Peyer's patch (tissue), 4 donors: ENCODE data around the gene VEGFA. TPM values are rescaled to one million over a fixed set of nuclear protein-coding genes. Genes with fewer than 3 reads are reported as not detected.

Experiments
- DNase-seq, 3 donors: peaks; one replicate each; pipeline ENCODE4 v3.0.0-alpha.2; 2017 to 2019
- H3K27ac ChIP-seq, 4 donors: fragments of 200-600 bp; sonication (generic); one replicate each; pipeline ENCODE4 v1.5.1; 2016 to 2019
- H3K27me3 ChIP-seq, 2 donors: fragments of 200-600 bp; sonication (generic); one replicate each; pipeline ENCODE4 v1.5.1; 2019
- H3K36me3 ChIP-seq, 3 donors: fragments of 200-600 bp; sonication (generic); one replicate each; pipeline ENCODE4 v1.5.1; 2016 to 2019
- H3K4me1 ChIP-seq, 4 donors: fragments of 200-600 bp; sonication (generic); one replicate each; pipeline ENCODE4 v1.5.1; 2016 to 2019
- H3K4me3 ChIP-seq, 4 donors: fragments of 200-600 bp; sonication (generic); 1 replicate in 3 of 4; 2 replicates in 1 of 4; pipeline ENCODE4 v1.5.1; 2016 to 2019; ENCODE audit warnings: mild to moderate bottlenecking in 1 of 4
- H3K9me3 ChIP-seq, 4 donors: fragments of 200-600 bp; sonication (generic); one replicate each; pipeline ENCODE4 v1.5.1; 2016 to 2019; ENCODE audit warnings: mild to moderate bottlenecking in 1 of 4
- POLR2A ChIP-seq, 2 donors: fragments of 450-650 bp; IDR thresholded peaks; one replicate each; pipeline ENCODE4 v1.5.1; 2017; ENCODE audit warnings: antibody characterized with exemption in 2 of 2, mild to moderate bottlenecking in 2 of 2, moderate library complexity in 2 of 2
- total RNA-seq, 4 donors: library from RNA; depleted of rRNA; stranded (reverse); fragments of >200 nt; gene quantifications; one replicate each; pipeline ENCODE4 v1.1.0, GENCODE V29; 2016
- TF ChIP-seq, protein P1 (sequence below), 6 experiments: fragments of 450-650 bp in 4 of 6; fragments of 200-600 bp in 2 of 6; sonication (generic) in 1 of 6; IDR thresholded peaks; one replicate each; pipeline ENCODE4 v1.5.1; 2017 to 2019; ENCODE audit warnings: antibody characterized with exemption in 6 of 6, mild to moderate bottlenecking in 3 of 6, moderate library complexity in 1 of 6

The VEGFA gene
- total RNA-seq, 4 donors from 2014 or later, result 202 to 663 (median 418) TPM

DNA sequence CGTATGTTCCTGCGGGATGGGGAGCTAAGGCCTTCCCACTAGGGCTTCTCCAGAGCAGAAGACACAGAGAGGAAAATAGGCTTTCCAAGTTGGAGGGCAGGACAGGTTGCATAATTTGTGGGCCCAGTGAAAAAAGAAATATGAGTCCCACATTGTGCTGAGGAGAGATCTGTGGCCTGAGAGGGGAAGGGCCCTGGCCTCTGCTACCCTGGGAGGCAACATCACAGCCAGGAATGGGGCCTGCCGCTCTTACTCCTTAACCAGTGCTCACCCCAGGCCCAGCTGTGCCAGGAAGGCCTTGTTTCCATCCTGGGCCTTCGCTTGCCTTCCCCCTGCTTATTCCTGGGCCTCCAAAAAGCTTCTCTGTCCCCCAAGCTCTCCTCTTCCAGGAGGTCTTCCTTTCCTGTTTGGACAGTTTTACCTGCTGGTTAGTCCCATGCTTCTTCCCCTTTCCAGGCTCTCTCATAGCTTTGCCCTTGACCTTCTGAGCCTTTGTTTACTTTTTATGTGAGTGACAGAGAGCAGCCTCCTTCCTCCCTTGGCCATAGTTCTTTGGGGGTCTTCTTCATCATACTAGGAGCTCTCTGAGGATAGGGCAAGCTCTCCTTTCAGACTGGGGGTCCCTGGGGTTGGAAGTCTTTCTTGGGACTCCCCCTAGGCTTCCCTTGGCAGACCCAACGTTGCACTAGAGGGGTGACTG lies 26.2 kb upstream of the VEGFA start:
- Histone ChIP-seq H3K4me3 (no peak overlapping the region), H3K27me3 (no peaks in the 10 kb centered on the region), H3K4me1 (peaks cover 0 to 18% (median 0%) of the 10 kb centered on the region in 4 donors), H3K36me3 (no peaks in the 10 kb centered on the region), H3K9me3 (no peaks in the 10 kb centered on the region), H3K27ac (no peak overlapping the region)
- TF ChIP-seq, protein P1, sequence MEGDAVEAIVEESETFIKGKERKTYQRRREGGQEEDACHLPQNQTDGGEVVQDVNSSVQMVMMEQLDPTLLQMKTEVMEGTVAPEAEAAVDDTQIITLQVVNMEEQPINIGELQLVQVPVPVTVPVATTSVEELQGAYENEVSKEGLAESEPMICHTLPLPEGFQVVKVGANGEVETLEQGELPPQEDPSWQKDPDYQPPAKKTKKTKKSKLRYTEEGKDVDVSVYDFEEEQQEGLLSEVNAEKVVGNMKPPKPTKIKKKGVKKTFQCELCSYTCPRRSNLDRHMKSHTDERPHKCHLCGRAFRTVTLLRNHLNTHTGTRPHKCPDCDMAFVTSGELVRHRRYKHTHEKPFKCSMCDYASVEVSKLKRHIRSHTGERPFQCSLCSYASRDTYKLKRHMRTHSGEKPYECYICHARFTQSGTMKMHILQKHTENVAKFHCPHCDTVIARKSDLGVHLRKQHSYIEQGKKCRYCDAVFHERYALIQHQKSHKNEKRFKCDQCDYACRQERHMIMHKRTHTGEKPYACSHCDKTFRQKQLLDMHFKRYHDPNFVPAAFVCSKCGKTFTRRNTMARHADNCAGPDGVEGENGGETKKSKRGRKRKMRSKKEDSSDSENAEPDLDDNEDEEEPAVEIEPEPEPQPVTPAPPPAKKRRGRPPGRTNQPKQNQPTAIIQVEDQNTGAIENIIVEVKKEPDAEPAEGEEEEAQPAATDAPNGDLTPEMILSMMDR (IDR thresholded peaks at IDR 0.05), result no peak
- TF ChIP-seq POLR2A (IDR thresholded peaks at IDR 0.05), result no peak
- DNase-seq, result peak in 1 of 3 donors; percentile 36

DNA sequence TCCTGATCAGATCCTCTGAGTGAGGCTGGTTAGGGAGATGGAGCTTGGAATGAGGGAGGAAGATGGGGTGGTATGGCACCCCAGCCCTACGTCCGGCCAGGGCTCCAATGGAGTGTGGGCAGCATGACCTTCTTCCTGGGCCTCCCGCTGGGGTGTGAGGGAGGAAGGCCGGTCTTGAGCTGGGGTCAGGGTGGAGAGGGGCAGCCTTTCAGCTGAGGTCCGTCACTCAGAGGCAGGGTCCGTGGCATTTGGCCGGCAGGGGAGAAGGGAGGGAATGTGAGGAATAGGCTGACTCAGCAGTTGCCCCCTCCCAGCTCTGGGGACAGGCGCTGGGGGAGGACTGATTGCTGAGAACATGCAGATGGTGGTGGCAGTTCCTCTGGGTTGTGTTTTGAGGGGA lies 25.5 kb upstream of the VEGFA start:
- Histone ChIP-seq H3K9me3 (no peaks in the 10 kb centered on the region), H3K36me3 (no peaks in the 10 kb centered on the region), H3K27ac (no peak overlapping the region), H3K4me3 (no peak overlapping the region), H3K27me3 (no peaks in the 10 kb centered on the region), H3K4me1 (peaks cover 0 to 18% (median 0%) of the 10 kb centered on the region in 4 donors)
- peak in 1 of 3 donors; percentile 18 for DNase-seq
- TF ChIP-seq, protein P1 (IDR thresholded peaks at IDR 0.05), result no peak
- TF ChIP-seq POLR2A (IDR thresholded peaks at IDR 0.05), result no peak

- peak in 1 of 3 donors; percentile 19 for DNase-seq
- H3K27me3 ChIP-seq, result no peaks in the 10 kb centered on the region
- no peak overlapping the region for H3K4me3 ChIP-seq
- peaks cover 0 to 18% (median 0%) of the 10 kb centered on the region in 4 donors for H3K4me1 ChIP-seq
- TF ChIP-seq, protein P1 (IDR thresholded peaks at IDR 0.05), result no peak
- H3K36me3 ChIP-seq, result no peaks in the 10 kb centered on the region
- no peak overlapping the region for H3K27ac ChIP-seq
- no peaks in the 10 kb centered on the region for H3K9me3 ChIP-seq
These were observed 24.9 kb upstream of the VEGFA start for GRCh38 chr6:43744931-43745727.

DNA sequence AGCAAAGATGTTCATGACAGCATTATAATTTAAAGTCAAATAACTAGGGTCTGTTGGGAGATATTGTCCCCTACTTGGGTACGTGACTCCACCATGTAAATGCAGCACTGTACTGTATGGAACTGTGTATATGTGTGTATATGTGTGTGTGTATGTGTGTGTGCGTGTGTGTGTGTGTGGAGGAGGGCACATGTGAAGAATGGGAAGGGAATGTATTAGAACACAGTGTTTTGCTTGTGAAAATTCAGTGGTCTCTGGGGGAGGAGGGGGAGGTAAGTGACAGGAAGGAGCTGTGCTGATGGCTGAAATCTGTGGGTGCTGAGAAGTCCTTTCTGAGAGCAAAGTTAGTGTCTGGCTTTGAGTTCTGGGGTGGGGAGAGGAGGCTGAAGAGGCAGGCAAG lies 23.9 kb upstream of the VEGFA start:
- H3K4me1 ChIP-seq, result peaks cover 0 to 13% (median 0%) of the 10 kb centered on the region in 4 donors
- no peak overlapping the region for H3K4me3 ChIP-seq
- no peaks in the 10 kb centered on the region for H3K36me3 ChIP-seq
- TF ChIP-seq POLR2A (IDR thresholded peaks at IDR 0.05), result no peak
- no peaks in the 10 kb centered on the region for H3K27me3 ChIP-seq
- H3K9me3 ChIP-seq, result no peaks in the 10 kb centered on the region
- H3K27ac ChIP-seq, result no peak overlapping the region
- peak in 1 of 3 donors; percentile 9 for DNase-seq

DNA sequence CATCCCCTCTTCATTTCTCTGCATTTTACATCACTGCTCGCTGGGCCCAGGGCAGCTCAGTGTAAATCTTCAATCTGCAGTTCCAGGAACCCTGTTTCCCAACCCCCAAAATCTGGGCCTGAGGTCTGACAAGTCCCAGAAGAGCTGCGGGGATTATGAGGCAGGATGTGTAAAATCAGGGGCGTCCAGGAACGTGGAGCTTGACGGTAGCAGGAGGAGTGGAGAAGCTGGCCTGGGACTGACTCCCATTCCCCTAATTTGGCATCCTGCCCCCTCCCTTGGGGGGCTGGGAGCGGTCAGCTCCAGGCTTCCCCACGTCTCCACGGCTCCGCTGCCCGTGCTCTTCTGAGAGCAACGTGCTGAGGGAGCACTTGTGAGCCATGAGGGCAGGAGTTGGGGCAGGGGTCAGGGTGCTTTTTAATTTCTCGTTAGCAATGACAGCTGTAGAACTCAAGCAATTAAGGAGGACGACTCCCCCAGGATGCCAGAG lies 23.4 kb upstream of the VEGFA start:
- H3K27ac ChIP-seq, result no peak overlapping the region
- peaks cover 0 to 7% (median 0%) of the 10 kb centered on the region in 4 donors for H3K4me1 ChIP-seq
- TF ChIP-seq POLR2A (IDR thresholded peaks at IDR 0.05), result no peak
- TF ChIP-seq, protein P1 (IDR thresholded peaks at IDR 0.05), result no peak
- H3K36me3 ChIP-seq, result no peaks in the 10 kb centered on the region
- H3K9me3 ChIP-seq, result no peaks in the 10 kb centered on the region
- DNase-seq, result peak in 2 of 3 donors; percentile 28 to 37
- H3K27me3 ChIP-seq, result no peaks in the 10 kb centered on the region
- no peak overlapping the region for H3K4me3 ChIP-seq

DNA sequence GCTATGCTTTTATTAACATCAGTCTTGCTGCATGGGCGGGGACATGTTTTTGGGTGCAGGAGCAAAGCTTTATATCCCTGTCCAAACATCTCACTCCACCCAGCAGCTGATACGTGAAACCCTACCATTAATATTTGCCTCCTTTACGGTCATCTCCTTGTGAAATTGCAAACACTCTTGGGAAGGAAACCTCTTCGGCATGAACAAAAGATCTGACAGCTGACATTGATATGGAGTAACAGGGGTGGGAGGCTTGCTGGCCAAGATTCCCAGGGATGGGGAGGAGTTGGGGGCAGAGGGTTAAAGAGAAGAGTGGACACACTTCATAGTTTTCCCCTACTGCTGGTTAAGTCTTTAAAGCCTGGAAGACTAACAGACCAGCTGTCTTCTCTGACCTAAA lies 22.2 kb upstream of the VEGFA start:
- H3K4me3 ChIP-seq, result no peak overlapping the region
- no peak overlapping the region for H3K27ac ChIP-seq
- TF ChIP-seq, protein P1 (IDR thresholded peaks at IDR 0.05), result no peak
- no peak for TF ChIP-seq POLR2A (IDR thresholded peaks at IDR 0.05)
- H3K27me3 ChIP-seq, result no peaks in the 10 kb centered on the region
- DNase-seq, result peak in 2 of 3 donors; percentile 13 to 15
- H3K36me3 ChIP-seq, result no peaks in the 10 kb centered on the region
- no peaks in the 10 kb centered on the region for H3K4me1 ChIP-seq
- no peaks in the 10 kb centered on the region for H3K9me3 ChIP-seq
